ENCODE data around the gene MVB12B.

Gene MVB12B

GRCh38 chr9:126531591-126531990, 205.0 kb downstream of the MVB12B start:
- Histone ChIP-seq H3K9me2 (replicated peaks; ENCODE audit: insufficient read depth, low read length) (no peaks in the 10 kb centered on the region), H3K79me2 (ENCODE audit: insufficient read depth, low read length) (no peaks in the 10 kb centered on the region), H3F3A (ENCODE audit: insufficient read depth) (no peaks in the 10 kb centered on the region), H3K4me3 (ENCODE audit: insufficient read depth, low read length, poor library complexity, severe bottlenecking) (no peak overlapping the region), H2AFZ (ENCODE audit: low read depth, low read length, severe bottlenecking) (no peak overlapping the region), H3K9me3 (ENCODE audit: insufficient read depth, low read length) (no peaks in the 10 kb centered on the region), H3K4me2 (ENCODE audit: low read depth, low read length, poor library complexity, severe bottlenecking) (no peak overlapping the region), H3K36me3 (ENCODE audit: low read length) (no peaks in the 10 kb centered on the region), H3K27ac (ENCODE audit: low read depth, low read length) (no peak overlapping the region), H4K20me1 (ENCODE audit: low read depth, low read length) (no peaks in the 10 kb centered on the region), H3K9ac (ENCODE audit: low read length) (no peak overlapping the region), H3K27me3 (ENCODE audit: low read length) (no peaks in the 10 kb centered on the region)
- TF ChIP-seq EZH2phosphoT487 (conservative IDR thresholded peaks at IDR 0.05; ENCODE audit: low read length): no peak
- TF ChIP-seq CTCF (IDR thresholded peaks at IDR 0.05; ENCODE audit: insufficient read depth, low read length, poor library complexity, severe bottlenecking): no peak

GRCh38 chr9:126532019-126532462, 205.4 kb downstream of the MVB12B start:
- no peaks in the 10 kb centered on the region for H3K9me3 ChIP-seq (ENCODE audit: insufficient read depth, low read length)
- TF ChIP-seq CTCF (IDR thresholded peaks at IDR 0.05; ENCODE audit: insufficient read depth, low read length, poor library complexity, severe bottlenecking): no peak
- no peak for TF ChIP-seq EZH2phosphoT487 (conservative IDR thresholded peaks at IDR 0.05; ENCODE audit: low read length)
- H3K27ac ChIP-seq (ENCODE audit: low read depth, low read length): no peak overlapping the region
- no peaks in the 10 kb centered on the region for H3K9me2 ChIP-seq (replicated peaks; ENCODE audit: insufficient read depth, low read length)
- H3K27me3 ChIP-seq (ENCODE audit: low read length): no peaks in the 10 kb centered on the region
- H4K20me1 ChIP-seq (ENCODE audit: low read depth, low read length): no peaks in the 10 kb centered on the region
- no peak overlapping the region for H3K4me2 ChIP-seq (ENCODE audit: low read depth, low read length, poor library complexity, severe bottlenecking)
- no peak overlapping the region for H3K4me3 ChIP-seq (ENCODE audit: insufficient read depth, low read length, poor library complexity, severe bottlenecking)
- no peaks in the 10 kb centered on the region for H3K79me2 ChIP-seq (ENCODE audit: insufficient read depth, low read length)
- no peak overlapping the region for H2AFZ ChIP-seq (ENCODE audit: low read depth, low read length, severe bottlenecking)
- no peak overlapping the region for H3K9ac ChIP-seq (ENCODE audit: low read length)
- H3K36me3 ChIP-seq (ENCODE audit: low read length): no peaks in the 10 kb centered on the region
- no peaks in the 10 kb centered on the region for H3F3A ChIP-seq (ENCODE audit: insufficient read depth)

GRCh38 chr9:126532489-126532888, 205.9 kb downstream of the MVB12B start:
- H3K9me3 ChIP-seq (ENCODE audit: insufficient read depth, low read length): no peaks in the 10 kb centered on the region
- H3K9ac ChIP-seq (ENCODE audit: low read length): no peak overlapping the region

More at GRCh38 chr9:126532489-126532888, 205.9 kb downstream of the MVB12B start:
- Histone ChIP-seq H3K79me2 (ENCODE audit: insufficient read depth, low read length) (no peaks in the 10 kb centered on the region), H3F3A (ENCODE audit: insufficient read depth) (no peaks in the 10 kb centered on the region), H3K36me3 (ENCODE audit: low read length) (no peaks in the 10 kb centered on the region), H3K4me2 (ENCODE audit: low read depth, low read length, poor library complexity, severe bottlenecking) (no peak overlapping the region), H4K20me1 (ENCODE audit: low read depth, low read length) (no peaks in the 10 kb centered on the region), H2AFZ (ENCODE audit: low read depth, low read length, severe bottlenecking) (no peak overlapping the region), H3K27ac (ENCODE audit: low read depth, low read length) (no peak overlapping the region), H3K9me2 (replicated peaks; ENCODE audit: insufficient read depth, low read length) (no peaks in the 10 kb centered on the region), H3K27me3 (ENCODE audit: low read length) (no peaks in the 10 kb centered on the region), H3K4me3 (ENCODE audit: insufficient read depth, low read length, poor library complexity, severe bottlenecking) (no peak overlapping the region)
- TF ChIP-seq CTCF (IDR thresholded peaks at IDR 0.05; ENCODE audit: insufficient read depth, low read length, poor library complexity, severe bottlenecking) (no peak), EZH2phosphoT487 (conservative IDR thresholded peaks at IDR 0.05; ENCODE audit: low read length) (no peak)

Data from SU-DHL-6 (cell line).